ENCODE data around the gene CLCN5.
A peak's percentile ranks its signal among the peaks of the same experiment; 100 is the strongest.

The CLCN5 gene

GRCh38 chrX:49934148-49934547 is 11.8 kb downstream of the CLCN5 start:
- DNase-seq = no peak

- DNase-seq = no peak
These were observed 12.3 kb downstream of the CLCN5 start for GRCh38 chrX:49934729-49935128.

GRCh38 chrX:49947781-49948180 is 25.4 kb downstream of the CLCN5 start:
- no peak for DNase-seq

- no peak for DNase-seq
These were observed 27.6 kb downstream of the CLCN5 start for GRCh38 chrX:49949961-49950360.

- DNase-seq = no peak
These were observed 29.3 kb downstream of the CLCN5 start for GRCh38 chrX:49951524-49952193.

- DNase-seq = no peak
These were observed 33.9 kb downstream of the CLCN5 start for GRCh38 chrX:49956313-49956712.

GRCh38 chrX:49958727-49959485 is 36.5 kb downstream of the CLCN5 start:
- no peak for DNase-seq

GRCh38 chrX:49959602-49960001 is 37.2 kb downstream of the CLCN5 start:
- DNase-seq = no peak

GRCh38 chrX:49960061-49960460 is 37.7 kb downstream of the CLCN5 start:
- no peak for DNase-seq

- DNase-seq = no peak
These were observed 48.3 kb downstream of the CLCN5 start for GRCh38 chrX:49970674-49971073.

- peak; percentile 80 for DNase-seq
These were observed 50.0 kb downstream of the CLCN5 start for GRCh38 chrX:49972328-49972860.

GRCh38 chrX:49976682-49977197 is 54.3 kb downstream of the CLCN5 start:
- DNase-seq = no peak

GRCh38 chrX:49977319-49978090 is 55.1 kb downstream of the CLCN5 start:
- DNase-seq = no peak

- DNase-seq = no peak
These were observed 55.8 kb downstream of the CLCN5 start for GRCh38 chrX:49978176-49978575.

- DNase-seq = no peak
These were observed 63.7 kb downstream of the CLCN5 start for GRCh38 chrX:49986058-49986457.

- DNase-seq = no peak
These were observed 65.3 kb downstream of the CLCN5 start for GRCh38 chrX:49987651-49988050.

- no peak for DNase-seq
These were observed 65.7 kb downstream of the CLCN5 start for GRCh38 chrX:49988143-49988542.

- no peak for DNase-seq
These were observed 69.4 kb downstream of the CLCN5 start for GRCh38 chrX:49991758-49992157.

GRCh38 chrX:49992853-49993252 is 70.5 kb downstream of the CLCN5 start:
- no peak for DNase-seq

- no peak for DNase-seq
These were observed 71.3 kb downstream of the CLCN5 start for GRCh38 chrX:49993661-49994060.

- DNase-seq = peak; percentile 88
These were observed 72.8 kb downstream of the CLCN5 start for GRCh38 chrX:49995107-49995731.

GRCh38 chrX:49995795-49996455 is 73.5 kb downstream of the CLCN5 start:
- DNase-seq = peak; percentile 68

All from NCI-H226 (cell line).